Prostate gland (tissue), 2 donors: ENCODE results near the gene MAML2. TPM values are rescaled to one million over a fixed set of nuclear protein-coding genes. Genes with fewer than 3 reads are reported as not detected.

ENCODE experiments used
- DNase-seq: peaks from one replicate; pipeline ENCODE4 v3.0.0-alpha.2; 2019; ENCODE audit warnings: low spot score
- H3K27ac ChIP-seq, 2 donors: fragments of 200-600 bp; sonication (generic); 2 replicates each; pipeline ENCODE4 v1.5.1; 2017 to 2019
- H3K27me3 ChIP-seq: fragments of 200-600 bp; sonication (generic); replicated peaks from 2 replicates; pipeline ENCODE4 v1.5.1; 2019; ENCODE audit not compliant: insufficient read depth
- H3K36me3 ChIP-seq, 2 donors: fragments of 200-600 bp; sonication (generic); 1 replicate in 1 of 2; 2 replicates in 1 of 2; pipeline versions ENCODE4 v1.5.1 to v1.8.1; 2017 to 2019
- H3K4me1 ChIP-seq: fragments of 200-600 bp; sonication (generic); replicated peaks from 2 replicates; pipeline ENCODE4 v1.5.1; 2019
- H3K4me3 ChIP-seq, 2 donors: fragments of 200-600 bp; sonication (generic); 2 replicates each; pipeline ENCODE4 v1.5.1; 2017 to 2019
- H3K9me3 ChIP-seq: fragments of 200-600 bp; sonication (generic); 2 replicates; pipeline ENCODE4 v1.5.1; 2017
- CTCF ChIP-seq, 4 experiments: fragments of 200-600 bp in 2 of 4; fragments of 450-650 bp in 2 of 4; sonication (generic) in 2 of 4; IDR thresholded peaks; 1 replicate in 3 of 4; 2 replicates in 1 of 4; pipeline ENCODE4 v1.5.1; 2016 to 2019; ENCODE audit warnings: antibody characterized with exemption in 4 of 4, mild to moderate bottlenecking in 2 of 4, moderate library complexity in 2 of 4
- POLR2A ChIP-seq: fragments of 450-650 bp; IDR thresholded peaks from one replicate; pipeline ENCODE4 v1.6.1; 2016; ENCODE audit warnings: antibody characterized with exemption, mild to moderate bottlenecking
- POLR2AphosphoS5 ChIP-seq: sonication (generic); formaldehyde crosslinking; IDR thresholded peaks from one replicate; pipeline ENCODE4 v1.6.1; 2017; ENCODE audit warnings: antibody characterized with exemption
- WGBS: methylation state at CpG from one replicate; pipeline ENCODE4 v1.1.5; 2018; 5-methylcytosine and 5-hydroxymethylcytosine counted together
- intact Hi-C: fragments of 100-400 bp; cut with DNase I; formaldehyde crosslinking; loops from one replicate; pipeline ENCODE4 v1.14.2; 2022
- total RNA-seq, 2 donors: library from RNA; depleted of rRNA; stranded (reverse); fragments of >200 nt; gene quantifications; one replicate each; pipeline ENCODE4 v1.1.0, GENCODE V29; 2016

The MAML2 gene
- total RNA-seq, 2 donors from 2014 or later = 28.9 to 30.4 TPM

GRCh38 chr11:96002339-96002738 lies 340.7 kb downstream of the MAML2 start:
- no peak for TF ChIP-seq CTCF (IDR thresholded peaks at IDR 0.05)
- no peaks in the 10 kb centered on the region for H3K36me3 ChIP-seq
- intact Hi-C loops = no loop called here
- 94% methylated on average over 2 of the region's 2 CpGs for WGBS
- no peaks in the 10 kb centered on the region for H3K4me1 ChIP-seq
- no peaks in the 10 kb centered on the region for H3K27me3 ChIP-seq
- DNase-seq = no peak
- no peaks in the 10 kb centered on the region for H3K9me3 ChIP-seq
- H3K4me3 ChIP-seq = no peak overlapping the region
- no peak overlapping the region for H3K27ac ChIP-seq

DNA sequence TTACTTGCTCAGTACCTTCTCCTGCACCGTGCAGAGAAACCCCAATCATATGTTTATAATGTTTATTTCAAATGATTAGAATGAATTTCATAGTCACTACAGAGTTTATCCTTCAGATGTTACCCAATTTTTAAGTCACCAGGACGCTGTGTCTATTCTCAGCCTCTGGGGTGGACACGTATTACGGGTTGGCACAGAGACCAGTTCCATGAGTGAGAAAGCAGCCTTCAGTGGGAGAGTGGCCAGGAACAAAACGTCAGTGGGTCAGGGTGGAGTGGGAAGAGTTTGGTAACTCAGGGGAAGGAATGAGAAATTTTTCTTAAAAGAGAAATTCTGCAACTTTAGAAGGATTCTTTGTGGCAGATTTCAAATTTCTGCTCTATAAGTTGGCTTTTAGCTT lies 342.0 kb downstream of the MAML2 start:
- TF ChIP-seq POLR2A = no peak
- TF ChIP-seq POLR2AphosphoS5 = peak; percentile 41
- H3K27me3 ChIP-seq = no peaks in the 10 kb centered on the region
- H3K9me3 ChIP-seq = no peaks in the 10 kb centered on the region
- peak overlapping the region; percentile 48 to 74 for H3K27ac ChIP-seq
- H3K36me3 ChIP-seq = no peaks in the 10 kb centered on the region
- no peaks in the 10 kb centered on the region for H3K4me1 ChIP-seq
- 33% methylated on average over 5 of the region's 5 CpGs for WGBS
- H3K4me3 ChIP-seq = no peak overlapping the region
- peak; percentile 26 for DNase-seq
- intact Hi-C loops = no loop called here

DNA sequence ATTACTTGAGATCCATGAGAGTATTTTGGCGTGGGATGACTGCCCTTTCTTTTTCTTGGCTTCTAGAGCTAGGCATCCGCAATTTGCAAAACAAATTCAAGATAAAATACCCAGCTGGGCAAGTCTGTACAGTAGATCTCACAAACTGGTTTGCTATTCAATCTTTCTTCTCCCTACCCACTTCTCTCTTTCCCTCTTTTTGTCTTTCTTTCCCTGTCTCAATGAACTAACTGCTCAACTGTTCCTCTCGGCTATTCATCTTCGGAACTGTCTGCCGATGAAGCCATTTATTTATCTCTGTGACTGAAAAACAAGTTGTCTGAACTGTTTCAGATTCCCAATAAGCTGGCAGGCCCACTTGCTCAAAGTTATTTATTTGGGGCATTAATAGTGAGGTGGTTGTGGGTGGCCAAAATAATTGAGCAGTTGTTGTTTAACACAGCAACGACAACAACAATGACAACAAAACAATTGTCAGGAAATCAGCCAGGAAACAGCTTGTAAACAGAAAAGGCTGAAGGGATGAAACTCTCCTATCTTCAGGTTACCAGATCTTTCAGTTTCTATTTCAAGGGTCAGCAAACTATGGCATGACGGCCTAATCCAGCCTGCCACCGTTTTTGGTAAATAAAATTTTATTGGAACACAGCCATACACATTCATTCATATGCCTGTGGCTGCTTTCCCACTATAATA lies 343.1 kb downstream of the MAML2 start:
- TF ChIP-seq POLR2AphosphoS5 = peak; percentile 6
- TF ChIP-seq CTCF (IDR thresholded peaks at IDR 0.05) = no peak
- Histone ChIP-seq H3K27me3 (no peaks in the 10 kb centered on the region), H3K27ac (peak overlapping the region; percentile 48 to 74), H3K4me3 (no peak overlapping the region), H3K9me3 (no peaks in the 10 kb centered on the region), H3K4me1 (no peaks in the 10 kb centered on the region), H3K36me3 (no peaks in the 10 kb centered on the region)
- DNase-seq = no peak
- 14% methylated on average over 8 of the region's 8 CpGs for WGBS
- intact Hi-C loops = no loop called here

DNA sequence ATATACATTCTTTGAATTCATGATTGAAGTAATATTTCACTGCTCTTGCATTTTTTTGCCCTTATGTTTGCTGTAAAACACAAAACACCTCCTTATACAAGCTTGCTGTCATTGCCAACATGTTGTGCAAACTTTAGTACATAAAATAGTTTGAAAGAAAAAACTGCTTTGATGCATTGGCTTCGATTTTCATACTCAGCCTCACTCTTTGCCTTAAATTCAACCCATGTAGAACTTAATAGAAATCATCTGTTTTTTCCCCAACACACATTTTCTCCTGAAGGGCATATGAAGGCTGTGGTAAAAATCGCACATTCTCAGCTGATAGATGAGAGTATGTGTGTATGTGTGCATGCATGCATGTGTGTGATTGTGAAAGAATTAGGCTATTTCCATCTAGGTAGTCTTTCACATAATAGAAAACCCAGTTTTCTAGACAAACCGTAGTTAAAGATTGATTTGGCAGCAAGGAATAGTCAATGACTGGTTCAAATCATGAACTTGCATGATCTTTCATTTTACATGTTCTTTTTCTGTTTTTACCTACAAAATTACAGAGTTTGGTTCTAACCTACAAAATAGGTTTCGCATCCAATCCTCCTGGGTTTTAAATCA lies 346.3 kb downstream of the MAML2 start:
- intact Hi-C loops = no loop called here

DNA sequence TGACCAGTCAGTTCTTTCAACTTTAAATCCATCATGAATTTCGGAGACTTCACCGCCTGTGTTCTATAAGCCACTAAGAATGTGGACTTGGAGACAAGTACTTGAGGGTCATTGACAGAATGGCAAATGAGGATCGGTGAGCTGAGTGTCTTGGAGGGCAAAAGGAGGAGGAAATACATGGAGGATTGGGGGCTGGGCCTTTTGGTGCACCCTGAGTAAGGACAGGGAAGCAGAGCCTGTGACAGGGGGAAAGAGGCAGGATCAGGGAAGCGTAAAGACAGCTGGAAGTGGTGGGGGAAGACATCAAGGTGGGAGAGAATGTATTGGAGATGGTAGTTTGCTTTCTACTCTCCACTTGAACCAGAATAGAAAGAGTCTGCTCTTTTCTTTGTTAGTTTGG lies 348.7 kb downstream of the MAML2 start:
- Histone ChIP-seq H3K4me3 (no peak overlapping the region), H3K9me3 (no peaks in the 10 kb centered on the region), H3K4me1 (no peaks in the 10 kb centered on the region), H3K27ac (no peak overlapping the region), H3K36me3 (no peaks in the 10 kb centered on the region), H3K27me3 (no peaks in the 10 kb centered on the region)
- DNase-seq = no peak
- intact Hi-C loops = no loop called here
- WGBS = 85% methylated on average over 4 of the region's 4 CpGs
- TF ChIP-seq POLR2AphosphoS5 (no peak), POLR2A (no peak), CTCF (IDR thresholded peaks at IDR 0.05) (no peak)

More for the DNA sequence above, 346.3 kb downstream of the MAML2 start:
- no peak for DNase-seq
- Histone ChIP-seq H3K36me3 (no peaks in the 10 kb centered on the region), H3K27ac (no peak overlapping the region), H3K4me1 (no peaks in the 10 kb centered on the region), H3K4me3 (no peak overlapping the region), H3K9me3 (no peaks in the 10 kb centered on the region), H3K27me3 (no peaks in the 10 kb centered on the region)
- WGBS = 86% methylated on average over 4 of the region's 4 CpGs
- TF ChIP-seq POLR2A (no peak), POLR2AphosphoS5 (no peak)
